Thyroid gland (tissue), 4 donors: ENCODE measurements around the gene LRRFIP1.

Experiments used
- CTCF ChIP-seq, 6 experiments: fragments of 200-600 bp in 3 of 6; fragments of 450-650 bp in 3 of 6; sonication (generic) in 3 of 6; IDR thresholded peaks; one replicate each; pipeline ENCODE4 v1.5.1; 2016 to 2019; ENCODE audit warnings: antibody characterized with exemption in 6 of 6, mild to moderate bottlenecking in 2 of 6, inconsistent platforms in 1 of 6, moderate library complexity in 1 of 6
- POLR2A ChIP-seq, 2 donors: fragments of 450-650 bp; IDR thresholded peaks; one replicate each; pipeline ENCODE4 v1.6.1; 2017; ENCODE audit warnings: antibody characterized with exemption in 2 of 2, mild to moderate bottlenecking in 2 of 2, moderate library complexity in 1 of 2

GRCh38 chr2:237735798-237736197 is 108.4 kb downstream of the LRRFIP1 start:
- TF ChIP-seq CTCF (IDR thresholded peaks at IDR 0.05) (no peak), POLR2A (IDR thresholded peaks at IDR 0.05) (no peak)
